Mucosa of descending colon (tissue), 3 donors: ENCODE data around the gene KRT4. TPM values are rescaled to one million over a fixed set of nuclear protein-coding genes. Genes with fewer than 3 reads are reported as not detected.
A peak's percentile ranks its signal among the peaks of the same experiment; 100 is the strongest.

Experiments used
- ATAC-seq: fragments of 200-7000 bp; cut with Tn5 transposase; one replicate; pipeline ENCODE4 v1.9.1; 2020; ENCODE audit warnings: mild to moderate bottlenecking, moderate library complexity
- DNase-seq, 3 donors: peaks; one replicate each; pipeline ENCODE4 v3.0.0-alpha.2; 2020
- H3K36me3 ChIP-seq: fragments of 200-600 bp; one replicate; pipeline ENCODE4 v1.8.0; 2021; ENCODE audit warnings: low read depth, mild to moderate bottlenecking
- H3K4me1 ChIP-seq: fragments of 200-600 bp; one replicate; pipeline ENCODE4 v1.8.0; 2021; ENCODE audit warnings: low read depth, mild to moderate bottlenecking
- H3K4me3 ChIP-seq: fragments of 200-600 bp; one replicate; pipeline ENCODE4 v1.8.0; 2021; ENCODE audit warnings: mild to moderate bottlenecking
- H3K9me3 ChIP-seq: fragments of 200-600 bp; one replicate; pipeline ENCODE4 v1.8.0; 2021; ENCODE audit warnings: mild to moderate bottlenecking
- intact Hi-C, 2 donors: fragments of 100-400 bp; cut with DNase I in 1 of 2; cut with micrococcal nuclease in 1 of 2; formaldehyde crosslinking; loops; one replicate each; pipeline versions ENCODE4 v1.11.0 to v1.11.1; 2022; cut with DNase I, micrococcal nuclease
- total RNA-seq, 3 donors: library from RNA; stranded (reverse); fragmentation: NEBNext Ultra II Directional in 2 of 3; extraction: Animal tissue kit (Norgen Biotek cat#: 25700) in 2 of 3; gene quantifications; one replicate each; pipeline versions ENCODE4 v1.2.1 to v1.2.4, GENCODE V29; 2021 to 2023
- TF ChIP-seq, protein P1 (sequence below): fragments of 200-600 bp; IDR thresholded peaks from one replicate; pipeline ENCODE4 v1.8.0; 2022; ENCODE audit warnings: antibody characterized with exemption, mild to moderate bottlenecking
- donor health status: DM: no; HTN: no; CAD: no; lungs with moderate emphysema.
- donor health status: DM: no; HTN: no; CAD: no.
- donor health status: DM: no; HTN: yes; CAD: no.

Gene KRT4
- total RNA-seq, 3 donors from 2014 or later, result not detected

GRCh38 chr12:52818388-52818787, 4.5 kb upstream of the KRT4 start:
- peak; percentile 50 for ATAC-seq
- TF ChIP-seq, protein P1, sequence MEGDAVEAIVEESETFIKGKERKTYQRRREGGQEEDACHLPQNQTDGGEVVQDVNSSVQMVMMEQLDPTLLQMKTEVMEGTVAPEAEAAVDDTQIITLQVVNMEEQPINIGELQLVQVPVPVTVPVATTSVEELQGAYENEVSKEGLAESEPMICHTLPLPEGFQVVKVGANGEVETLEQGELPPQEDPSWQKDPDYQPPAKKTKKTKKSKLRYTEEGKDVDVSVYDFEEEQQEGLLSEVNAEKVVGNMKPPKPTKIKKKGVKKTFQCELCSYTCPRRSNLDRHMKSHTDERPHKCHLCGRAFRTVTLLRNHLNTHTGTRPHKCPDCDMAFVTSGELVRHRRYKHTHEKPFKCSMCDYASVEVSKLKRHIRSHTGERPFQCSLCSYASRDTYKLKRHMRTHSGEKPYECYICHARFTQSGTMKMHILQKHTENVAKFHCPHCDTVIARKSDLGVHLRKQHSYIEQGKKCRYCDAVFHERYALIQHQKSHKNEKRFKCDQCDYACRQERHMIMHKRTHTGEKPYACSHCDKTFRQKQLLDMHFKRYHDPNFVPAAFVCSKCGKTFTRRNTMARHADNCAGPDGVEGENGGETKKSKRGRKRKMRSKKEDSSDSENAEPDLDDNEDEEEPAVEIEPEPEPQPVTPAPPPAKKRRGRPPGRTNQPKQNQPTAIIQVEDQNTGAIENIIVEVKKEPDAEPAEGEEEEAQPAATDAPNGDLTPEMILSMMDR, result no peak
- H3K4me3 ChIP-seq, result no peak overlapping the region
- no peaks in the 10 kb centered on the region for H3K9me3 ChIP-seq
- no peaks in the 10 kb centered on the region for H3K4me1 ChIP-seq
- no peak for DNase-seq
- no peaks in the 10 kb centered on the region for H3K36me3 ChIP-seq
- intact Hi-C loops, result no loop called here

DNA sequence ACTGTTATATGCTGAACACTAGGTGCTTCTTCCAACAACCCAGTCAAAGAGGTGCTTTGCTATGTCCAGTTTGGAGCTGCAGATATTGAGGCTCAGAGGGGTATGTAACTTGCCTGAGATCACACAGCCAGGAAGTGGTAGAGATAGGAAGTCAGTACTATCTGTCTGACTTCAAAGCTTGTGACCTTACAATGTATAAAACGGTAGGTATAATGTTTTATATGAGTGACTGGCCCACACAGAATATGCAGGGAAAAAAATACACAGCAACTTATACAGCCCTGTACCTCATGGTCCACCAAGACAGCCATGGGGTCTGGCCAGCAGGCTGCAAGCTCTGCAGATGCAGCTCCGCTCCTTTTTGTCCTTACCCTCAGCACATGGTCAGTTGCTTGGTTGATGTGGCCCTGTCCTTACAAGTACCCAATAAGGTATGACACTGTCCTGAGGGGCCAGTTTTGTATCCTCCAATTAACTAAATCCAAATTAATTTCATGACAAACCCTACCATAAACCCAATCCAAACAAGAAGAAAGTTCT, 3.9 kb upstream of the KRT4 start:
- ATAC-seq (no peak), DNase-seq (no peak)
- H3K4me3 ChIP-seq, result no peak overlapping the region
- TF ChIP-seq, protein P1, result no peak
- intact Hi-C loops, result no loop called here
- no peaks in the 10 kb centered on the region for H3K4me1 ChIP-seq
- no peaks in the 10 kb centered on the region for H3K36me3 ChIP-seq
- H3K9me3 ChIP-seq, result no peaks in the 10 kb centered on the region

- H3K36me3 ChIP-seq, result no peaks in the 10 kb centered on the region
- H3K4me3 ChIP-seq, result no peak overlapping the region
- H3K9me3 ChIP-seq, result no peaks in the 10 kb centered on the region
- H3K4me1 ChIP-seq, result no peaks in the 10 kb centered on the region
- intact Hi-C loops, result no loop called here
- ATAC-seq (no peak), DNase-seq (no peak)
- TF ChIP-seq, protein P1, result no peak
Observed at GRCh38 chr12:52817003-52817698, 3.2 kb upstream of the KRT4 start.

DNA sequence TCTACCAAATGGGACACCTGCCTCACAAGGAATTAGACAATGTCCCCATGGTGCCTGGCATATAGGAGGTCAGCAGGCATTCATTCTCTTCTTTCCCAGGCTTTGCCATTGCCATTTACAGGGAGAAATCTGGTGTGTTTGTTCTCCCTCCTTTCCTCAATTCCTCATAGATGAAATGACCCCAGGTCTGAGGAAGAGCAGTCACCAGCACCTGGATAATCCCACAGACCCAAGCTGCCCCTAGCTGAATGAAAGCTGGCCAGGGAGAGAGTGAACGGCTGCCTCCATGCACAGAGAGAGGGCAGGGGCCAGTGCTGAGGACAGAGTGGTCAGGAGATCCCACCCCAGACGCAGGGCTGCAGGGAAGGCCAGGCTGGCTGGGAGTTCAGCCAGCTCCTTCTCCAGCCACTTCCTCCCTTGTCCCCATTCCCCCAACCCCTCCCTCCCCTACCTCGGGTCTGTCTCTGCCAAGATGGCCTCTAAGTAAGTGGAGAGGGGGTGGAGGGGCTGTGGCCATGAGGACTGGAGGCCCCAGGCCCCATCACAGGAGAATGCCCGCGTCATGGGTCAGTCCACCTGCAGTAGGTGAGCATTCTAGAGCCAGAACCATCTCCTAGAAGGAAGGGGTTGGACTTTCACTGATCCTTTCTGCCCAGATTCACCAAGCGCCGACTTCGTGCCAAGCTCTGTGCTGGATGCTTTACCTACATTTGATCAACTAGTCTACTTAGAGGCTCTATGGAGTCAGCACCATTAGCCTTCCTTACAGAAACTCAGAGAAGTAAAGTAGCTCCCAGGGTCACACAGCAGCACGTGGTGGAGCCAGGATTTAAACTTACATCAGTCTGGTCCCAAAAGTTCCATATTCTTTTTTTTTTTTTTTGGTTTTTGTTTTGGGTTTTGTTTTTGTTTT, 2.0 kb upstream of the KRT4 start:
- H3K36me3 ChIP-seq, result no peaks in the 10 kb centered on the region

GRCh38 chr12:52815161-52815560, 1.2 kb upstream of the KRT4 start:
- H3K9me3 ChIP-seq, result no peaks in the 10 kb centered on the region
- ATAC-seq (no peak), DNase-seq (no peak)
- no peaks in the 10 kb centered on the region for H3K4me1 ChIP-seq
- H3K36me3 ChIP-seq, result no peaks in the 10 kb centered on the region
- no peak overlapping the region for H3K4me3 ChIP-seq
- intact Hi-C loops, result no loop called here
- TF ChIP-seq, protein P1, result no peak

More for the DNA sequence above, 2.0 kb upstream of the KRT4 start:
- Histone ChIP-seq H3K9me3 (no peaks in the 10 kb centered on the region), H3K4me1 (no peaks in the 10 kb centered on the region), H3K4me3 (no peak overlapping the region)
- ATAC-seq (no peak), DNase-seq (no peak)
- intact Hi-C loops, result no loop called here
- TF ChIP-seq, protein P1, result no peak
